H9 (cell line): Measurements from ENCODE around the gene ITGAX. TPM values are rescaled to one million over a fixed set of nuclear protein-coding genes. Genes with fewer than 3 reads are reported as not detected.

Source experiments
- DNase-seq: peaks from one replicate; pipeline ENCODE4 v3.0.0-alpha.2; 2017
- H2AFZ ChIP-seq: one replicate; pipeline ENCODE4 v1.6.1; 2013; ENCODE audit warnings: mild to moderate bottlenecking, low read length, control low read depth, moderate library complexity
- H2AK5ac ChIP-seq: 2 replicates; pipeline ENCODE4 v1.6.1; 2013; ENCODE audit warnings: low read length, control low read depth, mixed read lengths; ENCODE audit not compliant: insufficient read length
- H2BK120ac ChIP-seq: one replicate; pipeline ENCODE4 v1.6.1; 2013; ENCODE audit warnings: low read depth, mild to moderate bottlenecking, low read length, control low read depth, inconsistent platforms; ENCODE audit not compliant: poor library complexity, severe bottlenecking
- H2BK12ac ChIP-seq: 2 replicates; pipeline ENCODE4 v1.6.1; 2013; ENCODE audit warnings: low read length, control low read depth, mixed read lengths, low read depth; ENCODE audit not compliant: insufficient read length
- H2BK15ac ChIP-seq: 2 replicates; pipeline ENCODE4 v1.6.1; 2013; ENCODE audit warnings: low read depth, low read length, control low read depth
- H2BK20ac ChIP-seq: one replicate; pipeline ENCODE4 v1.6.1; 2013; ENCODE audit warnings: low read depth, mild to moderate bottlenecking, low read length, control low read depth, inconsistent platforms; ENCODE audit not compliant: poor library complexity, severe bottlenecking
- H2BK5ac ChIP-seq: 2 replicates; pipeline ENCODE4 v1.6.1; 2013; ENCODE audit warnings: low read length, control low read depth, mixed read lengths; ENCODE audit not compliant: insufficient read length
- H3K14ac ChIP-seq: 2 replicates; pipeline ENCODE4 v1.6.1; 2013; ENCODE audit warnings: low read length, control low read depth; ENCODE audit not compliant: insufficient read depth
- H3K18ac ChIP-seq: 2 replicates; pipeline ENCODE4 v1.6.1; 2013; ENCODE audit warnings: low read depth, mild to moderate bottlenecking, mixed read lengths, low read length, control low read depth; ENCODE audit not compliant: insufficient read length
- H3K23ac ChIP-seq: 2 replicates; pipeline ENCODE4 v1.6.1; 2013; ENCODE audit warnings: low read length, control low read depth, mixed read lengths, low read depth; ENCODE audit not compliant: insufficient read length
- H3K23me2 ChIP-seq: 2 replicates; pipeline ENCODE4 v1.6.1; 2013; ENCODE audit warnings: low read depth, mild to moderate bottlenecking, mixed read lengths, low read length, control low read depth; ENCODE audit not compliant: insufficient read length, poor library complexity, severe bottlenecking
- H3K27ac ChIP-seq: 2 replicates; pipeline ENCODE4 v1.5.1; 2013; ENCODE audit warnings: low read length, control low read depth, mixed read lengths, low read depth; ENCODE audit not compliant: insufficient read length
- H3K27me3 ChIP-seq: 2 replicates; pipeline ENCODE4 v1.6.1; 2013; ENCODE audit warnings: low read length, control low read depth, inconsistent platforms; ENCODE audit not compliant: insufficient read depth
- H3K4ac ChIP-seq: 2 replicates; pipeline ENCODE4 v1.6.1; 2013; ENCODE audit warnings: low read depth, mild to moderate bottlenecking, control low read depth, inconsistent platforms, low read length, moderate library complexity
- H3K4me1 ChIP-seq: 2 replicates; pipeline ENCODE4 v1.6.1; 2013; ENCODE audit warnings: low read length, control low read depth, inconsistent platforms; ENCODE audit not compliant: insufficient read depth
- H3K4me2 ChIP-seq: 2 replicates; pipeline ENCODE4 v1.6.1; 2013; ENCODE audit warnings: low read length, control low read depth, mixed read lengths; ENCODE audit not compliant: insufficient read length, insufficient read depth
- H3K56ac ChIP-seq: 2 replicates; pipeline ENCODE4 v1.6.1; 2013; ENCODE audit warnings: low read depth, mild to moderate bottlenecking, mixed read lengths, low read length, control low read depth; ENCODE audit not compliant: insufficient read length
- H3K79me1 ChIP-seq: 2 replicates; pipeline ENCODE4 v1.6.1; 2013; ENCODE audit warnings: low read depth, mild to moderate bottlenecking, moderate library complexity, low read length, control low read depth, inconsistent platforms; ENCODE audit not compliant: insufficient read depth, poor library complexity, severe bottlenecking
- H3K79me2 ChIP-seq: 2 replicates; pipeline ENCODE4 v1.6.1; 2013; ENCODE audit warnings: low read length, control low read depth, inconsistent platforms; ENCODE audit not compliant: insufficient read depth
- H3K9ac ChIP-seq: 2 replicates; pipeline ENCODE4 v1.6.1; 2013; ENCODE audit warnings: low read length, control low read depth, mixed read lengths; ENCODE audit not compliant: insufficient read length; ENCODE audit errors: extremely low read depth
- H3K9me3 ChIP-seq: one replicate; pipeline ENCODE4 v1.6.1; 2013; ENCODE audit warnings: low read depth, low read length, inconsistent platforms; ENCODE audit not compliant: control insufficient read depth
- H3T11ph ChIP-seq: one replicate; pipeline ENCODE4 v1.6.1; 2013; ENCODE audit warnings: mild to moderate bottlenecking, low read length, control low read depth, inconsistent platforms
- H4K20me1 ChIP-seq: one replicate; pipeline ENCODE4 v1.6.1; 2013; ENCODE audit not compliant: control insufficient read depth, insufficient read length, insufficient read depth
- H4K5ac ChIP-seq: 2 replicates; pipeline ENCODE4 v1.6.1; 2013; ENCODE audit warnings: low read depth, mild to moderate bottlenecking, mixed read lengths, low read length, control low read depth; ENCODE audit not compliant: insufficient read length
- H4K8ac ChIP-seq: replicated peaks from 2 replicates; pipeline ENCODE4 v1.6.1; 2013; ENCODE audit warnings: low read length, control low read depth, mixed read lengths, low read depth; ENCODE audit not compliant: insufficient read length
- H4K91ac ChIP-seq: 2 replicates; pipeline ENCODE4 v1.6.1; 2013; ENCODE audit warnings: low read depth, mild to moderate bottlenecking, moderate library complexity, mixed read lengths, low read length, control low read depth; ENCODE audit not compliant: insufficient read length
- H3K27ac Mint-ChIP-seq, 3 experiments: 2 replicates in 2 of 3; 3 replicates in 1 of 3; pipeline ENCODE4 v1.8.0; 2020 to 2021; ENCODE audit warnings: mixed read lengths in 3 of 3, mild to moderate bottlenecking in 1 of 3, moderate library complexity in 1 of 3
- H3K27me3 Mint-ChIP-seq: 2 replicates; pipeline ENCODE4 v1.8.0; 2021; ENCODE audit warnings: low read depth, mild to moderate bottlenecking, moderate library complexity, mixed read lengths
- H3K36me3 Mint-ChIP-seq, 3 experiments: 2 replicates in 2 of 3; 3 replicates in 1 of 3; pipeline ENCODE4 v1.8.0; 2020 to 2021; ENCODE audit warnings: low read depth in 3 of 3, mixed read lengths in 3 of 3; ENCODE audit not compliant: insufficient read depth in 1 of 3
- H3K4me1 Mint-ChIP-seq, 2 experiments: 2 replicates each; pipeline ENCODE4 v1.8.0; 2020; ENCODE audit warnings: mixed read lengths in 2 of 2
- H3K4me3 Mint-ChIP-seq, 2 experiments: 2 replicates in 1 of 2; 3 replicates in 1 of 2; pipeline ENCODE4 v1.8.0; 2020 to 2021; ENCODE audit warnings: mild to moderate bottlenecking in 2 of 2, mixed read lengths in 2 of 2, moderate library complexity in 1 of 2
- H3K9me3 Mint-ChIP-seq, 2 experiments: 2 replicates in 1 of 2; 3 replicates in 1 of 2; pipeline ENCODE4 v1.8.0; 2020; ENCODE audit warnings: mild to moderate bottlenecking in 2 of 2, mixed read lengths in 2 of 2, moderate library complexity in 1 of 2
- CTCF ChIP-seq: fragments of 200-600 bp; sonication (generic); conservative IDR thresholded peaks from 3 replicates; pipeline ENCODE4 v1.8.0; 2021; ENCODE audit warnings: antibody characterized with exemption, mild to moderate bottlenecking
- WGBS: extraction: QIAGEN DNeasy Blood & Tissue Kit; methylation state at CpG from one replicate; pipeline ENCODE4 v1.1.7; 2013; ENCODE audit warnings: missing lambda C conversion rate, low lambda C conversion rate, mixed read lengths; ENCODE audit not compliant: insufficient read length; ENCODE audit errors: extremely low coverage; 5-methylcytosine and 5-hydroxymethylcytosine counted together
- total RNA-seq: library from RNA; stranded (reverse); gene quantifications from 2 replicates; pipeline ENCODE4 v1.2.1, GENCODE V29; 2021

ITGAX gene
- total RNA-seq, 1 experiment from 2014 or later, result 0.28 TPM

GRCh38 chr16:31371008-31371407 is 16.0 kb downstream of the ITGAX start:
- no peak overlapping the region for H2BK120ac ChIP-seq
- H2AK5ac ChIP-seq, result no peak overlapping the region
- no peak overlapping the region for H2BK20ac ChIP-seq
- no peak overlapping the region for H3K23ac ChIP-seq
- Mint-ChIP-seq H3K4me1 (0 out of 4 replicates have a peak, but pooled peaks cover 0 to 3% of the 10 kb centered on the region in 2 experiments), H3K36me3 (no peaks in the 10 kb centered on the region), H3K27ac (no peak overlapping the region), H3K4me3 (no peak overlapping the region), H3K9me3 (peaks cover 10 to 12% of the 10 kb centered on the region in 2 experiments), H3K27me3 (peaks cover 25% of the 10 kb centered on the region)
- no peak overlapping the region for H4K91ac ChIP-seq
- H3K9ac ChIP-seq, result no peak overlapping the region
- no peak overlapping the region for H4K5ac ChIP-seq
- no peaks in the 10 kb centered on the region for H3K4me1 ChIP-seq
- no peaks in the 10 kb centered on the region for H3K79me1 ChIP-seq
- no peak overlapping the region for H2BK15ac ChIP-seq
- H2BK12ac ChIP-seq, result no peak overlapping the region
- H3K9me3 ChIP-seq, result no peaks in the 10 kb centered on the region
- H3K27me3 ChIP-seq, result no peaks in the 10 kb centered on the region
- H3K4ac ChIP-seq, result no peak overlapping the region
- H4K8ac ChIP-seq, result no peak overlapping the region
- H2AFZ ChIP-seq, result no peak overlapping the region
- H3K27ac ChIP-seq, result no peak overlapping the region
- no peak for TF ChIP-seq CTCF
- no peak for DNase-seq
- H3K23me2 ChIP-seq, result no peaks in the 10 kb centered on the region
- no peak overlapping the region for H3K14ac ChIP-seq
- H3K18ac ChIP-seq, result no peak overlapping the region
- H3K56ac ChIP-seq, result no peak overlapping the region
- H4K20me1 ChIP-seq, result no peaks in the 10 kb centered on the region
- no peak overlapping the region for H2BK5ac ChIP-seq
- H3K4me2 ChIP-seq, result no peak overlapping the region
- no CpG with 5 or more reads among the region's 12 CpGs for WGBS
- H3K79me2 ChIP-seq, result no peaks in the 10 kb centered on the region
- H3T11ph ChIP-seq, result no peak overlapping the region
